Esophagus muscularis mucosa (tissue), 4 donors: Measurements from ENCODE around the gene PHKA1. TPM values are rescaled to one million over a fixed set of nuclear protein-coding genes. Genes with fewer than 3 reads are reported as not detected.

ENCODE experiments used
- DNase-seq: peaks from one replicate; pipeline ENCODE4 v3.0.0-alpha.2; 2017; ENCODE audit errors: extremely low spot score
- H3K27ac ChIP-seq, 4 donors: fragments of 200-600 bp; sonication (generic); replicated peaks in 1 of 4; 1 replicate in 3 of 4; 2 replicates in 1 of 4; pipeline ENCODE4 v1.5.1; 2016 to 2019; ENCODE audit warnings: mild to moderate bottlenecking in 1 of 4
- H3K27me3 ChIP-seq, 4 donors: fragments of 200-600 bp; sonication (generic); one replicate each; pipeline versions ENCODE4 v1.5.1 to v1.6.0; 2016 to 2019
- H3K36me3 ChIP-seq, 4 donors: fragments of 200-600 bp; sonication (generic); one replicate each; pipeline ENCODE4 v1.5.1; 2016 to 2019
- H3K4me1 ChIP-seq, 4 donors: fragments of 200-600 bp; sonication (generic); one replicate each; pipeline ENCODE4 v1.5.1; 2016 to 2019
- H3K4me3 ChIP-seq, 4 donors: fragments of 200-600 bp; sonication (generic); 1 replicate in 2 of 4; 2 replicates in 2 of 4; pipeline ENCODE4 v1.5.1; 2016 to 2019; ENCODE audit warnings: mild to moderate bottlenecking in 4 of 4, moderate library complexity in 1 of 4
- H3K9me3 ChIP-seq, 4 donors: fragments of 200-600 bp; sonication (generic); 1 replicate in 3 of 4; 2 replicates in 1 of 4; pipeline ENCODE4 v1.5.1; 2016 to 2019
- EP300 ChIP-seq: sonication (generic); formaldehyde crosslinking; IDR thresholded peaks from one replicate; pipeline ENCODE4 v1.6.1; 2017; ENCODE audit warnings: antibody characterized with exemption
- POLR2A ChIP-seq: fragments of 450-650 bp; IDR thresholded peaks from one replicate; pipeline ENCODE4 v1.6.1; 2017; ENCODE audit warnings: antibody characterized with exemption, moderate library complexity, mild to moderate bottlenecking, low read depth
- POLR2AphosphoS5 ChIP-seq, 2 donors: sonication (generic); formaldehyde crosslinking; IDR thresholded peaks; one replicate each; pipeline ENCODE4 v1.6.1; 2017; ENCODE audit warnings: antibody characterized with exemption in 2 of 2
- WGBS: methylation state at CpG from one replicate; pipeline ENCODE4 v1.1.5; 2018; 5-methylcytosine and 5-hydroxymethylcytosine counted together
- intact Hi-C: fragments of 100-400 bp; cut with DNase I; formaldehyde crosslinking; loops from one replicate; pipeline ENCODE4 v1.15.1; 2023
- total RNA-seq, 4 donors: library from RNA; depleted of rRNA; stranded (reverse); fragments of >200 nt; gene quantifications; one replicate each; pipeline versions ENCODE4 v1.1.0 to v1.2.1, GENCODE V29; 2016
- TF ChIP-seq, protein P1 (sequence below), 3 experiments: fragments of 200-600 bp in 2 of 3; fragments of 450-650 bp in 1 of 3; sonication (generic) in 2 of 3; IDR thresholded peaks; one replicate each; pipeline ENCODE4 v1.5.1; 2017 to 2019; ENCODE audit warnings: antibody characterized with exemption in 3 of 3, mild to moderate bottlenecking in 2 of 3, moderate library complexity in 1 of 3

Gene PHKA1
- total RNA-seq, 4 donors from 2014 or later, result 6.0 to 10.7 (median 8.0) TPM

DNA sequence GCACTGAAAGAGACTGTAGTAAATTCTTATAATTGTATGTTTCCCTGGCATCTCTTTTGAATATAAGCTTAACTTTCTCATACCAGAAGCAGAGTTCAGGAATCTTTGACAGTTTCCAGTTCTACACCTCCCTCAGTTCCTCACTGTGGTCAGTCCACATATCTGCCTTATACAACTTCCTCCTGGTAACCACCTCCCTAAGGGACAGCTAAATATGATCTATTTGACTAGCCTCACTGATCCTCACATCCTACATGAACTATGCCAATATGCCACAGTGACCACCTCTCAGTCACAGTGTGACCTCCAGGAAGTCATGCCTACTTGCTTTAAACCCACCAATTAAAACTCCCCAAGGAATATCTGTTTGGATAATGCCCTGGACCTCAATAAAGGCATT, 89.9 kb downstream of the PHKA1 start:
- Histone ChIP-seq H3K4me1 (no peaks in the 10 kb centered on the region), H3K27ac (no peak overlapping the region), H3K36me3 (peaks cover 0 to 3% (median 0%) of the 10 kb centered on the region in 4 donors), H3K4me3 (no peak overlapping the region), H3K27me3 (no peaks in the 10 kb centered on the region), H3K9me3 (no peaks in the 10 kb centered on the region)
- DNase-seq, result no peak
- no peak for TF ChIP-seq POLR2AphosphoS5 (IDR thresholded peaks at IDR 0.05)
- TF ChIP-seq EP300, result no peak
- no peak for TF ChIP-seq POLR2A
- TF ChIP-seq, protein P1, sequence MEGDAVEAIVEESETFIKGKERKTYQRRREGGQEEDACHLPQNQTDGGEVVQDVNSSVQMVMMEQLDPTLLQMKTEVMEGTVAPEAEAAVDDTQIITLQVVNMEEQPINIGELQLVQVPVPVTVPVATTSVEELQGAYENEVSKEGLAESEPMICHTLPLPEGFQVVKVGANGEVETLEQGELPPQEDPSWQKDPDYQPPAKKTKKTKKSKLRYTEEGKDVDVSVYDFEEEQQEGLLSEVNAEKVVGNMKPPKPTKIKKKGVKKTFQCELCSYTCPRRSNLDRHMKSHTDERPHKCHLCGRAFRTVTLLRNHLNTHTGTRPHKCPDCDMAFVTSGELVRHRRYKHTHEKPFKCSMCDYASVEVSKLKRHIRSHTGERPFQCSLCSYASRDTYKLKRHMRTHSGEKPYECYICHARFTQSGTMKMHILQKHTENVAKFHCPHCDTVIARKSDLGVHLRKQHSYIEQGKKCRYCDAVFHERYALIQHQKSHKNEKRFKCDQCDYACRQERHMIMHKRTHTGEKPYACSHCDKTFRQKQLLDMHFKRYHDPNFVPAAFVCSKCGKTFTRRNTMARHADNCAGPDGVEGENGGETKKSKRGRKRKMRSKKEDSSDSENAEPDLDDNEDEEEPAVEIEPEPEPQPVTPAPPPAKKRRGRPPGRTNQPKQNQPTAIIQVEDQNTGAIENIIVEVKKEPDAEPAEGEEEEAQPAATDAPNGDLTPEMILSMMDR (IDR thresholded peaks at IDR 0.05), result no peak
- intact Hi-C loops, result no loop called here

DNA sequence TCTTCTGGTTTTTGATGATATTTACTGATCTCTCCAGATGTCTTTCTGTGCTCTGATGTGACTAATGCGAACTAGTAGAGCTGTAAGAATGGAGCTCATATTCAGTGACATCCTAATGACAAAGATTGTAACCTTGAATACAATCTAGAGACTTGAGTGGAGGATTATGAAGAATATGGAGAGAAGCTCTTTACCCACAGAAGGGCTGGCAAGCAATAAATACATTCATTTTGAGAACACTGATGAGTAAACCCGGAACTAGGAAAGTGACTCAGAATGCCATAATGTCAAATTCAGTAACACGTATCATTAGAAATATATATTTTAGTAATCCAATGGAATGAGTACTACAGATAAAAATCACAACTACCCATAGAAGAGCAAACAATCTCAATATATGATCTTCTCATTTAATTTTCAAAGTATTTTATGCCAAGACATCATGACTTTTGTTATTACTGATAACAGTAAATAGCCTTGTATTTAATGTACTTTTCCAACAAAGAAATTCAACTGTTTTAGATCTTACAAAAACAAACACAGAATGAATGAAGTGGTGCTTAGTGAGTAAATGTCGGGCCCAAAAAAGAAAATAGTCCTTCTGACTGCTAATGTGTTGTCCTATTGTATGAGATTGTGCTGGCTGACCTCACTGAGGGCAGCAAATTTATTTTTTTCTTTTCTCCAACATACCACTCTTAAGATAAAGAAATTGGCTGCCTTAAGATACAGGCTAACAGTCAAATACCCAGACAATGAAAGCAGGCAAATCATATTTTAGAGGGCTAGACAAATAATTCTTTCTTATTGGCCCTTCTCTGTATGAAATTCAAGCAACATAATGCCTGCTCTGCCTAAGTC, 92.3 kb downstream of the PHKA1 start:
- intact Hi-C loops, result no loop called here
- peaks cover 0 to 3% (median 0%) of the 10 kb centered on the region in 4 donors for H3K36me3 ChIP-seq
- H3K27ac ChIP-seq, result no peak overlapping the region
- WGBS, result 71% methylated on average over 4 of the region's 4 CpGs
- H3K27me3 ChIP-seq, result no peaks in the 10 kb centered on the region
- no peaks in the 10 kb centered on the region for H3K9me3 ChIP-seq
- no peak for DNase-seq
- no peak overlapping the region for H3K4me3 ChIP-seq
- TF ChIP-seq POLR2AphosphoS5 (IDR thresholded peaks at IDR 0.05) (no peak), EP300 (no peak), POLR2A (no peak)
- TF ChIP-seq, protein P1 (IDR thresholded peaks at IDR 0.05), result no peak
- H3K4me1 ChIP-seq, result no peaks in the 10 kb centered on the region

DNA sequence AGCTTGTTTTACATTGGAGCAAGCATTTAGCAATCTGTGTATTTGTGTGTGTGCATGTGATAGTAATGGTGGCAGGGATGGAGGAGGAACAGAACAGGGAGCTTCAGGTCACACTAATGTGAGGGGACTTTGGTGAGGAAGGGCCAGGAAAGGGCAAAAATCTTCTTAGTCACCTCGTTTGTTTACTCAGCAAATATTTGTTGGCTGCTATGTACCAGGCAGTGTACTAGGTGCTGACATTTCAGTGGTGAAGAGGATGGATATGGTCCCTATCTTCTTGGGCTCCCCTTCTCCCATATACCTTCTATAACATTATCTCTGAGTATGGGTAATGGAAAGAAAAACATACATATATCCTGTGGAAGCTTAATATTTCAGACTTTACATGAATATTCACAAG, 92.9 kb downstream of the PHKA1 start:
- no peaks in the 10 kb centered on the region for H3K27me3 ChIP-seq
- H3K27ac ChIP-seq, result no peak overlapping the region
- intact Hi-C loops, result no loop called here
- peaks cover 0 to 1% (median 0%) of the 10 kb centered on the region in 4 donors for H3K36me3 ChIP-seq
- TF ChIP-seq, protein P1 (IDR thresholded peaks at IDR 0.05), result no peak
- TF ChIP-seq POLR2AphosphoS5 (IDR thresholded peaks at IDR 0.05) (no peak), POLR2A (no peak), EP300 (no peak)
- no peak for DNase-seq
- H3K4me3 ChIP-seq, result no peak overlapping the region
- WGBS, result 46% methylated on average over 1 of the region's 1 CpG
- H3K9me3 ChIP-seq, result no peaks in the 10 kb centered on the region
- H3K4me1 ChIP-seq, result no peaks in the 10 kb centered on the region

GRCh38 chrX:72620550-72621145, 93.5 kb downstream of the PHKA1 start:
- H3K9me3 ChIP-seq, result no peaks in the 10 kb centered on the region
- TF ChIP-seq POLR2AphosphoS5 (IDR thresholded peaks at IDR 0.05) (peak; percentile 62 to 72), POLR2A (no peak)
- 60% methylated on average over 9 of the region's 9 CpGs for WGBS
- no peak overlapping the region for H3K4me3 ChIP-seq
- no peaks in the 10 kb centered on the region for H3K27me3 ChIP-seq
- H3K4me1 ChIP-seq, result no peaks in the 10 kb centered on the region
- no peak overlapping the region for H3K27ac ChIP-seq
- intact Hi-C loops, result no loop called here
- no peaks in the 10 kb centered on the region for H3K36me3 ChIP-seq
- no peak for DNase-seq

DNA sequence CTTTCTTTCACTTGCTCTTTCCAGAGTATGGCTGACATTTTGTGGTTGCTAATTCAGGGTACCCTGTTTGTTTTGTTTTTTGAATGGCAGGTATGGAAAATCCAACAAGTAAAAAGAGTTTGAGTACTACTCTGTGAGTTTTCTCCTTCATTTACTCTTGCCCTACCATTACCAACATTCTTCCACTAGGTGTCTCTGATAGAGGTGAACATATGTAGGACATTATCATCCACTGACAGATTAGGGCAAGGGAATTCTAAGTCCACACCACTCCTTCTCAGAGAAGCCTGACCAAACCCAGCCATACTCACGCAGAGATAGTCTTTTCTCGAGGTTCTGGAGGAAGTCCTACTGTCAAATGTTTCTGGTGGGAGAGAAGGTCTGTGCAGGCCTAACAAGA, 104.8 kb downstream of the PHKA1 start:
- H3K27me3 ChIP-seq, result no peaks in the 10 kb centered on the region
- no peaks in the 10 kb centered on the region for H3K9me3 ChIP-seq
- H3K27ac ChIP-seq, result no peak overlapping the region
- no peaks in the 10 kb centered on the region for H3K4me1 ChIP-seq
- no peak overlapping the region for H3K4me3 ChIP-seq
- 61% methylated on average over 2 of the region's 2 CpGs for WGBS
- intact Hi-C loops, result no loop called here
- DNase-seq, result no peak
- H3K36me3 ChIP-seq, result peaks cover 0 to 8% (median 0%) of the 10 kb centered on the region in 4 donors
- no peak for TF ChIP-seq POLR2A
- TF ChIP-seq, protein P1 (IDR thresholded peaks at IDR 0.05), result peak in 1 of 3 experiments; percentile 13
- no peak for TF ChIP-seq POLR2AphosphoS5 (IDR thresholded peaks at IDR 0.05)
